Activated CD8-positive, alpha-beta memory T cell treated with anti-CD3 and anti-CD28 coated beads, Interleukin-2, amount 10 ng/mL, durations not matched to agents 7 days and 5 days (primary cell): Measurements from ENCODE around the gene ATP9B. TPM values are rescaled to one million over a fixed set of nuclear protein-coding genes. Genes with fewer than 3 reads are reported as not detected.
A peak's percentile ranks its signal among the peaks of the same experiment; 100 is the strongest.

Source experiments
- ATAC-seq: fragments of 150-1000 bp; cut with Tn5 transposase; one replicate; pipeline ENCODE4 v1.10.0; 2021; ENCODE audit warnings: moderate library complexity
- CTCF ChIA-PET: fragments of 350-600 bp; sonication (Branson Sonifier 250); formaldehyde crosslinking; loops from one replicate; lab custom pipeline; 2021; ENCODE audit warnings: antibody characterized with exemption; lab: Charles Lee
- DNase-seq: peaks from one replicate; pipeline ENCODE4 v3.0.0-alpha.2; 2020
- H3K27ac Mint-ChIP-seq: one replicate; pipeline ENCODE4 v1.8.0; 2021; ENCODE audit warnings: mild to moderate bottlenecking, mixed read lengths
- H3K27me3 Mint-ChIP-seq: one replicate; pipeline ENCODE4 v1.8.0; 2021; ENCODE audit warnings: mixed read lengths
- H3K36me3 Mint-ChIP-seq: one replicate; pipeline ENCODE4 v1.8.0; 2021; ENCODE audit warnings: mild to moderate bottlenecking, mixed read lengths
- H3K4me1 Mint-ChIP-seq: one replicate; pipeline ENCODE4 v1.8.0; 2021; ENCODE audit warnings: mixed read lengths
- H3K4me3 Mint-ChIP-seq: one replicate; pipeline ENCODE4 v1.8.0; 2021; ENCODE audit warnings: mild to moderate bottlenecking, moderate library complexity, mixed read lengths
- H3K9me3 Mint-ChIP-seq: one replicate; pipeline ENCODE4 v1.8.0; 2022; ENCODE audit warnings: low read depth, mixed read lengths
- total RNA-seq, 2 experiments: library from RNA; stranded (reverse); gene quantifications; one replicate each; pipeline ENCODE4 v1.2.3, GENCODE V29; 2021

ATP9B gene
- total RNA-seq, 2 experiments from 2014 or later, result 21.5 to 31.7 TPM

GRCh38 chr18:79393181-79393634, 324.0 kb downstream of the ATP9B start:
- peak overlapping the region; percentile 66 for H3K4me3 Mint-ChIP-seq
- H3K27me3 Mint-ChIP-seq, result peaks cover 57% of the 10 kb centered on the region
- peaks cover 17% of the 10 kb centered on the region for H3K4me1 Mint-ChIP-seq
- H3K9me3 Mint-ChIP-seq, result no peaks in the 10 kb centered on the region
- CTCF ChIA-PET, result interaction anchor here (1.0 to 5.0 kb wide), 8 partner anchors 12 to 250 kb away, joined by 3 to 34 read pairs (median 4); no protein-coding TSS in a partner anchor
- H3K36me3 Mint-ChIP-seq, result no peaks in the 10 kb centered on the region
- ATAC-seq (peak; percentile 11), DNase-seq (no peak)
- H3K27ac Mint-ChIP-seq, result no peak overlapping the region

GRCh38 chr18:79393635-79394533, 324.7 kb downstream of the ATP9B start:
- no peaks in the 10 kb centered on the region for H3K9me3 Mint-ChIP-seq
- peaks cover 50% of the 10 kb centered on the region for H3K27me3 Mint-ChIP-seq
- ATAC-seq (peak; percentile 46), DNase-seq (no peak)
- H3K4me3 Mint-ChIP-seq, result peak overlapping the region; percentile 66
- no peak overlapping the region for H3K27ac Mint-ChIP-seq
- CTCF ChIA-PET, result interaction anchor here (0.6 to 5.0 kb wide), 9 partner anchors 12 to 249 kb away, joined by 3 to 34 read pairs (median 3); no protein-coding TSS in a partner anchor
- no peaks in the 10 kb centered on the region for H3K36me3 Mint-ChIP-seq
- H3K4me1 Mint-ChIP-seq, result peaks cover 20% of the 10 kb centered on the region

- Mint-ChIP-seq H3K4me1 (peaks cover 22% of the 10 kb centered on the region), H3K27me3 (peaks cover 43% of the 10 kb centered on the region), H3K27ac (no peak overlapping the region), H3K4me3 (peak overlapping the region; percentile 47), H3K36me3 (no peaks in the 10 kb centered on the region), H3K9me3 (no peaks in the 10 kb centered on the region)
- CTCF ChIA-PET, result no interaction called here
- ATAC-seq, result peak; percentile 6
- no peak for DNase-seq
Measured at GRCh38 chr18:79394534-79395307, 325.5 kb downstream of the ATP9B start.

GRCh38 chr18:79395308-79395640, 326.1 kb downstream of the ATP9B start:
- CTCF ChIA-PET, result no interaction called here
- no peaks in the 10 kb centered on the region for H3K9me3 Mint-ChIP-seq
- peaks cover 38% of the 10 kb centered on the region for H3K27me3 Mint-ChIP-seq
- H3K27ac Mint-ChIP-seq, result no peak overlapping the region
- H3K4me1 Mint-ChIP-seq, result peaks cover 22% of the 10 kb centered on the region
- H3K4me3 Mint-ChIP-seq, result no peak overlapping the region
- H3K36me3 Mint-ChIP-seq, result no peaks in the 10 kb centered on the region
- DNase-seq, result no peak
- ATAC-seq, result no peak

GRCh38 chr18:79395761-79396404, 326.7 kb downstream of the ATP9B start, which contains the start of gene NFATC1:
TSS of gene NFATC1 (plus strand) at chr18:79395930. CDS start at chr18:79396225, 295 bp downstream.
- Mint-ChIP-seq H3K4me3 (peak within 1 kb of the TSS; percentile 57), H3K9me3 (no peaks in the 10 kb centered on the region), H3K4me1 (peaks cover 22% of the 10 kb centered on the region), H3K36me3 (no peaks in the 10 kb centered on the region), H3K27ac (no peak within 1 kb of the TSS), H3K27me3 (peaks cover 32% of the 10 kb centered on the region)
- no peak for DNase-seq
- ATAC-seq, result peak; percentile 10
- CTCF ChIA-PET, result interaction anchor here (0.7 to 1.5 kb wide), 5 partner anchors 17 to 220 kb away, joined by 3 to 8 read pairs (median 3); no protein-coding TSS in a partner anchor

GRCh38 chr18:79396431-79397246, 327.4 kb downstream of the ATP9B start:
- CTCF ChIA-PET, result interaction anchor here (0.7 to 1.5 kb wide), 8 partner anchors 17 to 249 kb away, joined by 3 to 8 read pairs (median 3); no protein-coding TSS in a partner anchor
- Mint-ChIP-seq H3K4me1 (peaks cover 29% of the 10 kb centered on the region), H3K4me3 (no peak overlapping the region), H3K27me3 (peaks cover 28% of the 10 kb centered on the region), H3K27ac (no peak overlapping the region), H3K9me3 (no peaks in the 10 kb centered on the region), H3K36me3 (no peaks in the 10 kb centered on the region)
- no peak for DNase-seq
- ATAC-seq, result no peak

GRCh38 chr18:79397247-79397829, 328.1 kb downstream of the ATP9B start:
- Mint-ChIP-seq H3K36me3 (no peaks in the 10 kb centered on the region), H3K4me3 (no peak overlapping the region), H3K9me3 (no peaks in the 10 kb centered on the region), H3K27me3 (peaks cover 22% of the 10 kb centered on the region), H3K4me1 (peaks cover 28% of the 10 kb centered on the region), H3K27ac (no peak overlapping the region)
- ATAC-seq, result no peak
- CTCF ChIA-PET, result interaction anchor here (1.1 to 1.7 kb wide), 6 partner anchors 17 to 248 kb away, joined by 3 to 8 read pairs (median 4); no protein-coding TSS in a partner anchor
- no peak for DNase-seq

- DNase-seq (no peak), ATAC-seq (no peak)
- CTCF ChIA-PET, result interaction anchor here (1.0 to 2.1 kb wide), 7 partner anchors 16 to 246 kb away, joined by 3 to 9 read pairs (median 5); no protein-coding TSS in a partner anchor
- Mint-ChIP-seq H3K27me3 (peaks cover 16% of the 10 kb centered on the region), H3K27ac (no peak overlapping the region), H3K9me3 (no peaks in the 10 kb centered on the region), H3K4me3 (no peak overlapping the region), H3K36me3 (no peaks in the 10 kb centered on the region), H3K4me1 (peaks cover 25% of the 10 kb centered on the region)
Measured at GRCh38 chr18:79397830-79398761, 328.9 kb downstream of the ATP9B start.

GRCh38 chr18:79399275-79400081, 330.3 kb downstream of the ATP9B start:
- H3K4me1 Mint-ChIP-seq, result peaks cover 33% of the 10 kb centered on the region
- CTCF ChIA-PET, result interaction anchor here (1.4 to 2.1 kb wide), 3 partner anchors 20 to 131 kb away, joined by 5 to 9 read pairs (median 7); no protein-coding TSS in a partner anchor
- H3K27me3 Mint-ChIP-seq, result peaks cover 12% of the 10 kb centered on the region
- peak overlapping the region; percentile 69 for H3K4me3 Mint-ChIP-seq
- no peaks in the 10 kb centered on the region for H3K9me3 Mint-ChIP-seq
- peak; percentile 24 for ATAC-seq
- no peak for DNase-seq
- peak overlapping the region; percentile 61 for H3K27ac Mint-ChIP-seq
- H3K36me3 Mint-ChIP-seq, result no peaks in the 10 kb centered on the region

- H3K27ac Mint-ChIP-seq, result no peak overlapping the region
- CTCF ChIA-PET, result no interaction called here
- H3K9me3 Mint-ChIP-seq, result no peaks in the 10 kb centered on the region
- DNase-seq (peak; percentile 67), ATAC-seq (peak; percentile 54)
- H3K4me3 Mint-ChIP-seq, result peak overlapping the region; percentile 74
- H3K36me3 Mint-ChIP-seq, result no peaks in the 10 kb centered on the region
- peaks cover 36% of the 10 kb centered on the region for H3K4me1 Mint-ChIP-seq
- peaks cover 7% of the 10 kb centered on the region for H3K27me3 Mint-ChIP-seq
Measured at GRCh38 chr18:79400091-79400590, 330.9 kb downstream of the ATP9B start.
